H1 (cell line): ENCODE measurements around the gene NAT10.

ENCODE experiments used
- ATF2 ChIP-seq: IDR thresholded peaks from 2 replicates; pipeline ENCODE4 v1.6.1; 2012; ENCODE audit warnings: low read length, inconsistent platforms
- CTCF ChIP-seq, 3 experiments: IDR thresholded peaks; 1 replicate in 2 of 3; 2 replicates in 1 of 3; pipeline versions ENCODE4 v1.5.1 to v1.6.1; 2011; ENCODE audit warnings: low read length in 3 of 3, mild to moderate bottlenecking in 3 of 3, inconsistent platforms in 2 of 3, low read depth in 1 of 3, moderate library complexity in 1 of 3; ENCODE audit not compliant: insufficient read depth in 1 of 3; ENCODE audit errors: control extremely low read depth in 1 of 3
- MAX ChIP-seq: IDR thresholded peaks from 2 replicates; pipeline ENCODE4 v1.6.1; 2012; ENCODE audit warnings: inconsistent platforms
- POLR2A ChIP-seq, 2 experiments: IDR thresholded peaks; 1 replicate in 1 of 2; 2 replicates in 1 of 2; pipeline ENCODE4 v1.6.1; 2011; ENCODE audit warnings: low read depth in 2 of 2, low read length in 2 of 2, mild to moderate bottlenecking in 2 of 2; ENCODE audit errors: control extremely low read depth in 1 of 2

GRCh38 chr11:34166806-34167740 is 61.6 kb downstream of the NAT10 start:
- TF ChIP-seq MAX (no peak), ATF2 (no peak), POLR2A (IDR thresholded peaks at IDR 0.05; ENCODE audit: control extremely low read depth in 1 of 2, low read depth in 2 of 2, low read length in 2 of 2) (no peak), CTCF (IDR thresholded peaks at IDR 0.05; ENCODE audit: control extremely low read depth in 1 of 3, insufficient read depth in 1 of 3, low read depth in 1 of 3, low read length in 3 of 3) (no peak)
